NOMO-1 (cell line): Measurements from ENCODE around the gene PGD.

Experiments used
- DNase-seq, 2 experiments: peaks; one replicate each; lab custom pipeline; 2025; ENCODE audit not compliant: unreplicated experiment in 2 of 2; lab: John Stamatoyannopoulos, UW

Gene PGD

GRCh38 chr1:10398734-10399443 is at the start of gene PGD:
Gene PGD (plus strand): TSS chr1:10399064. CDS start chr1:10399118, 54 bp downstream.
- DNase-seq, result peak; percentile 98

GRCh38 chr1:10353282-10353681 is 45.6 kb upstream of the PGD start:
- no peak for DNase-seq

GRCh38 chr1:10353693-10354092 is 45.2 kb upstream of the PGD start:
- no peak for DNase-seq

GRCh38 chr1:10360045-10360444 is 38.8 kb upstream of the PGD start:
- no peak for DNase-seq

DNA sequence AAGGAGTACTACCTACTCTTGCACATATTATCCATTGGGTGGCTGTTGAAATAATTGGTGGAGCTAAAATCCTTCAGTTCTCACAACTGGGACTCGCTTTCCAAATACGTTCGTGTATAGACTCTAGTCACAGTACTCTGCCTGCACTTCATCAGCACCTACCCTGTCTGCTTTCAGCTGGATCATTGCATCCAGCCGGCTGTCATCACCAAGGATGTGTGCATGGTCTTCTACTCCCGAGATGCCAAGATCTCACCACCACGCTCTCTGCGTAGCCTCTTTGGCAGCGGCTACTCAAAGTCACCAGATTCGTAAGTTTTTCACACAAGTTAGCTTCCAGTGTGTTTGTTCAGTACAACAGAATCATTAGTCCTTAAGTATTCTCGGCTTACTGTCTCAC is 37.3 kb upstream of the PGD start:
- no peak for DNase-seq

DNA sequence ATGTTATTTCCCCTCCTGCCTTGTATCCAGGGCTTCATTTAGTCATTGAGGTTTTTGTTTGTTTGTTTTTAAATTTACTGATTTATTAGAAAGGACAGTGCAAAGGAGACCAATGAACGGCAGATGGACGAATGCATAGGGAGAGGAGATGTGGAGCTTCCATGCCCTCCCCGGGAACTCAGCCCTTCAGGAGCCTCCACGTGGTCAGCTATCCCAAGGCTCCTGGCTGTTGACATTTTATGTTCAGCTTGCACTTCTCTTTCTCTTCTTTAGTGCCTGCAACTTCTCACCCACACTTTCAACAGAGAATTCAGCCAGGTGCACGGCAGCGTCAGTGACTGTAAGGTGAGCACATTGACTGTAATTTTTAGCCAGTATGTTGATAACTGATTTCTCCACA is 30.7 kb upstream of the PGD start:
- DNase-seq, result no peak

- DNase-seq, result no peak
Measured at GRCh38 chr1:10374442-10374860, 24.4 kb upstream of the PGD start.

- peak; percentile 50 to 72 for DNase-seq
Measured at GRCh38 chr1:10377365-10378029, 21.4 kb upstream of the PGD start.

DNA sequence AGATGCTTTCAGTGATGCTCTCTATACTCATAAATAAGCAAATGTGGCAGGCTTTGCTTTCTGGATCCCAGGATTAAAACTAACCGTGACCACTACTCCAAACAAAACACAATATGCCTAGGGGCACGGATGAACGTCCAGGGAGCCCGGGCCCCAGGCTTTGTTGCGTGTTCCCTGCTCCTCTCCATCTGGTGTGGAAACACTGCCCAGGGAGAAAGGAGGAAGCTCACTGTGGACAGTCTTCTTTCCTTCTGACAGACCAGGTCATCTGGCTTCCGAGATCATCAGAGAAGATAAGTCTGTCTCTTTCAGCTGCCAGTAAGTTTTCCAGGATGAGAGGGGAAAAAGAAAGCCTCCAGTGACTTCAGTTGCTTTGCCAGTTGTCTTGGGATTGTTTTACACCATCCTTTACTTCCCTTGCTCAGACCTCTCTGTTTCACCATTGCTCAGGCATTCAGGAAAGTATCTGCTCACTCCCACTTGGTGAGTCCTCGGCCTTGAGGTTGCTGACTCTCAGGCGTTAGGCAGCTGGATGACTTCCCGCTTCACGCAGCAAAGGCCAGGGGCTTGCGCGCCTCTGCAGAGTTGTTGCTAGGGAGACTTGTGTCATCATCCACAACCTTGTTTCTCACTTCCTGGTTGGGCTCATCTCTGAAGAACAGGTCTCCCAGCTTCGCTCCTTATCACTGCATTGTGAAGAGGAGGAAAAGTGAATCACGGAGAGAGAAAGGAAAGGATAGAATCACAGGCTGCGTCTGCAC is 20.6 kb upstream of the PGD start:
- peak; percentile 79 to 89 for DNase-seq

DNA sequence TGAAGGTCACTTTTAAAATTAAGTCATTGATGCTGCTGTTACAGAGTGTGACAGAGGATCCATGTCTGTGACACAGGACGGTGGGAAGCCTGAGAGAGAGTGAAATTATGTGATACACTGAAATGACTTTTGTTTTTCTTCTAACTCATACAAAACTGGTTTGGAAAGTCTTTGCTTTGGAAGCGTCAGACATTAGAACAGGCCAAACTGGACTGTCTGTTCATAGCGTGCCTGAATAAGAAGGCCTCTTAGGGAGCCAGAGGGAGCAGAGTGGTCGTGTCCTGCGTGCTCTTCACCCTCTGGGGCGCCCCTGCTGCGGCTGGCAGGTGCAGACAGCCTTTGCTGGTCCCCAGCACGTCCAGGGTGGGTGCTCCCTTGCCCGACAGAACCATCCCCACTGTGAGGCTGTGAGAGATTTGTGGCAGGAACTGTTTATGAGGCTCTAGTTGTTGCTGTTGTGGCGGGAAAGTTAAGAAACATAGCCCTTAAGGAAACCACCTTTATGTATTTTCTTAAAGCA is 19.7 kb upstream of the PGD start:
- no peak for DNase-seq

DNA sequence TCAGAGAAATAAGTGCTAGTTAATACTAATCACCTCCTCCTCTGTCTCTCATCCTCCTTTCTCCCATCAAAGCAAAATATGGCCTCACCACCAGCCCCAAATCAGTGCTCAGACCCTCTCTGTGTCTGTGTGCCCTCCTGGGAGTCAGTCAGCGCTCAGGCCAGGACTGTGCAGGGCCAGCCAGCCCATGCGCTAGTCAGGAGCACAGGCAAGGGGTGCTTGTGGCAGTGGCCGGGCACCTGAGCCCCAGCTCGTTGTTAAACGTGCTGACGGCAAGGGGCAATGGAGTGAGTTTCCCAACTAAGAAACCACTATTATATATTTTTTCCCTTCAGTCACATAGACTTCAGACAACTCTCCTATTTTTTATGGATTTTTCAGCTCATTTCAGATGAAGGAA is 19.2 kb upstream of the PGD start:
- no peak for DNase-seq

DNA sequence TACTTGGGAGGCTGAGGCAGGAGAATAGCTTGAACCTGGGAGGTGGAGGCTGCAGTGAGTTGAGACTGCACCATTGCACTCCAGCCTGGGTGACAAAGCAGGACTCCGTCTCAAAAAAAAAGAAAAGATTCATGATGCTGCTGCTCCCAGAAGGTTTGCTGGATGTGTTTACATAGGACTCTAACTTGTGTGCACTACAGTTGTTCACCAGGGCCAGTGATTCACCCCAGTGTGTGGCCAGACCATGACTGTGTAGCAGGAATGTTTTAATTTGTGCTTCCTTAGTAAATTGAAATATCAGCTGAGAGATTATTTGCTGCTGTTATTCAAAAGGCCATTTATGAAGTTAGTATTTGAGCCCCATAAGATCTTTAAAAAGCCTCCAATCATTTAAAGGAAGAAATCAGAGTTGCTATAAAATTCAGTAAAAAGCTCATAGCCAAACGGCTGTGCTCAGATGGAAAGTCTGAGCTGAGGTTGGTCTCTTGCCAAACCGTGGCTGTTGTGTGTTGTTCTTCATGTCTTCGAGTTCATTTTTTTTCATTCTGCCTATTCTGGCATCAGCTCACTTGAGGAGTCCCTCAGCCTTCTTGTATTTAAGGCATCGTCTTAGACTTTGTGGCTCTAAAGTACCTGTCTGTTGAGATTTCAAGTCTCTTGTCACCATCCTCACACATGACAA is 18.1 kb upstream of the PGD start:
- DNase-seq, result no peak

DNA sequence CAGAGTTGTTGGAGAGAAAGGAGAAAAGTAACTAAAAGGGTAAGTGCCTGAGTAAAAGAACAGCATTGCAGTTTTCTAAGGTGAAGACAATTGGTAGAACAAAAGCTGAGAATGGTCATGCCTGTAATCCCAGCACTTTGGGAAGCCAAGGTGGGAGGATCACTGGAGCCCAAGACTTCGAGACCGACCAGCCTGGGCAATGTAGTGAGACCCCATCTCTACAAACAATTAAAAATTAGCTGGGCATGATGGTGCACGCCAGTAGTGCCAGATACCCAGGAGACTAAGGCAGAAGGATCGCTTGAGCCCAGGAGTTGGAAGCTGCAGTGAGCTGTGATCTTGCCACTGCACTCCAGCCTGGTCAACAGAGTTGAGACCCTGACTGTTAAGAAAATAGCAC is 15.2 kb upstream of the PGD start:
- no peak for DNase-seq

- no peak for DNase-seq
Measured at GRCh38 chr1:10384219-10384618, 14.6 kb upstream of the PGD start.

- DNase-seq, result no peak
Measured at GRCh38 chr1:10386761-10387676, 11.8 kb upstream of the PGD start.

DNA sequence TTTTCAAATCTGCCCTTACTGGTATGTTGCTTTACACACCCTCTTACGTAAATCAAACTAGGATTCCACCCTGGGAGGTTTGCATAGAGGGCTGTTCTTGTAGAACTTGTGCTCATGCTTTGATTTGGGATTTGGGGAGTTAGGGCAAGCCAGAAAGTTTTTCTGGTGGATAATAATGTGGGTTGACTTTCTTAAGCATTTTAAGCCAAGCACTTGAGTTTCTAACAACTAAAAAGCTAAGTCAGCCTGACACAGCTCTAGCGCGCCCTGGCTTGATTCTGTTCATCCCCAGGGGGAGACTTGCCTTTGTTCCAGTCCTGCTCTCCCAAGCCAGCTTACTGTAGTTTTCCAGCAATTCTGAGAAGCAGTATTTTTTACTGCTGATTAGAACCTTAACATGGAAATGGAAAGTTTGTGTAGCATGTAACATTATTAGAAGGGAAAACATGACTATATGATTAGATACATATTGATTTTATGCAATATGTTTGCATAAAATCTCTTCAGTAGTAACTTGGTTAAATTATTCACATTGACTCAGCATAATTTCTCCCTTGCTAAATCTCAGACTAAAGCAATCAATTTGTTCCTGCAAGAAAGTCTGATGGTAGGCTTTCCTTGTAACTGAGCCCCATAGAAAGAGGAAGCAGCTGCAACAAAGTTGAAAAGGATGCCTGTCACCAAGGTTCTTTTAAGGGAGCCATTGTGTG is 11.0 kb upstream of the PGD start:
- peak; percentile 86 to 98 for DNase-seq

DNA sequence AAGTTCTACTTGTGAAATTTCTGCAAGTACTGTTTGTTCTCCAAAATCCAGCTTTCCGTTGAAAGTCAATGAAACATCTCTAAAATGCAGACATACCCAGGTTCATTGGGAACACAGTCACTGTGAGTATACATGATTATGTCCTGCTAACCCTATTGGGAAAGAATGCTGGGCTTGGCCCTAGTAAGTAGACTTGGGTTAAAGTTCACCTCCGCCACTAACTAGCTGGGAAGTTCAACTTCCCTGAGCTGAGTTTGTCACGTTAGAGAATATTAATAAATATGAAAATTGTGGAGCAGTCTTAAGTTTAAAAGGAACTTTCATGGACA is 10.5 kb upstream of the PGD start:
- DNase-seq, result no peak

- DNase-seq, result no peak
Measured at GRCh38 chr1:10389271-10389973, 9.4 kb upstream of the PGD start.

GRCh38 chr1:10396870-10397269 is 2.0 kb upstream of the PGD start:
- no peak for DNase-seq
